ENCODE data around the gene KCNQ1. TPM values are rescaled to one million over a fixed set of nuclear protein-coding genes. Genes with fewer than 3 reads are reported as not detected.

The KCNQ1 gene
- total RNA-seq, 1 donor from 2014 or later = 1.6 TPM

- DNase-seq (ENCODE audit: low read depth) = no peak
- H3K4me3 ChIP-seq (ENCODE audit: low read depth, low read length) = no peak overlapping the region
- no peak for FAIRE-seq
- TF ChIP-seq CTCF (IDR thresholded peaks at IDR 0.05; ENCODE audit: insufficient read depth, low read length, severe bottlenecking) = no peak
- H3K36me3 ChIP-seq (ENCODE audit: control insufficient read depth, insufficient read depth, low read length) = no peaks in the 10 kb centered on the region
- peaks cover 10% of the 10 kb centered on the region for H3K27me3 ChIP-seq (ENCODE audit: control insufficient read depth, insufficient read depth, low read length)
These were observed 344.5 kb downstream of the KCNQ1 start for GRCh38 chr11:2789331-2789730.

- H3K4me3 ChIP-seq (ENCODE audit: low read depth, low read length) = no peak overlapping the region
- no peak for TF ChIP-seq CTCF (IDR thresholded peaks at IDR 0.05; ENCODE audit: insufficient read depth, low read length, severe bottlenecking)
- peaks cover 10% of the 10 kb centered on the region for H3K27me3 ChIP-seq (ENCODE audit: control insufficient read depth, insufficient read depth, low read length)
- no peak for DNase-seq (ENCODE audit: low read depth)
- FAIRE-seq = no peak
- H3K36me3 ChIP-seq (ENCODE audit: control insufficient read depth, insufficient read depth, low read length) = no peaks in the 10 kb centered on the region
These were observed 345.2 kb downstream of the KCNQ1 start for GRCh38 chr11:2789791-2790567.

GRCh38 chr11:2790568-2790921, 345.7 kb downstream of the KCNQ1 start:
- H3K27me3 ChIP-seq (ENCODE audit: control insufficient read depth, insufficient read depth, low read length) = peaks cover 10% of the 10 kb centered on the region
- TF ChIP-seq CTCF (IDR thresholded peaks at IDR 0.05; ENCODE audit: insufficient read depth, low read length, severe bottlenecking) = no peak
- H3K4me3 ChIP-seq (ENCODE audit: low read depth, low read length) = no peak overlapping the region
- H3K36me3 ChIP-seq (ENCODE audit: control insufficient read depth, insufficient read depth, low read length) = no peaks in the 10 kb centered on the region
- DNase-seq (ENCODE audit: low read depth) = no peak
- FAIRE-seq = no peak

GRCh38 chr11:2791139-2791520, 346.3 kb downstream of the KCNQ1 start:
- DNase-seq (ENCODE audit: low read depth) (no peak), FAIRE-seq (no peak)
- Histone ChIP-seq H3K36me3 (ENCODE audit: control insufficient read depth, insufficient read depth, low read length) (no peaks in the 10 kb centered on the region), H3K27me3 (ENCODE audit: control insufficient read depth, insufficient read depth, low read length) (peaks cover 10% of the 10 kb centered on the region), H3K4me3 (ENCODE audit: low read depth, low read length) (no peak overlapping the region)
- no peak for TF ChIP-seq CTCF (IDR thresholded peaks at IDR 0.05; ENCODE audit: insufficient read depth, low read length, severe bottlenecking)

GRCh38 chr11:2791521-2792380, 346.9 kb downstream of the KCNQ1 start:
- no peak for FAIRE-seq
- no peak for TF ChIP-seq CTCF (IDR thresholded peaks at IDR 0.05; ENCODE audit: insufficient read depth, low read length, severe bottlenecking)
- H3K36me3 ChIP-seq (ENCODE audit: control insufficient read depth, insufficient read depth, low read length) = no peaks in the 10 kb centered on the region
- no peak for DNase-seq (ENCODE audit: low read depth)
- H3K4me3 ChIP-seq (ENCODE audit: low read depth, low read length) = peak overlapping the region; percentile 24
- peaks cover 10% of the 10 kb centered on the region for H3K27me3 ChIP-seq (ENCODE audit: control insufficient read depth, insufficient read depth, low read length)

Measured in bronchial epithelial cell (primary cell).